HG02943 (cell line): ENCODE measurements around the gene PALM2AKAP2.

Experiments used
- ATAC-seq: cut with Tn5 transposase; IDR thresholded peaks from one replicate; pipeline ENCODE4 v1.9.1; 2021; ENCODE audit warnings: mild to moderate bottlenecking, low read depth, moderate library complexity; ENCODE audit not compliant: unreplicated experiment

The PALM2AKAP2 gene

GRCh38 chr9:109771087-109771486 lies 8.9 kb upstream of the PALM2AKAP2 start:
- ATAC-seq = no peak

DNA sequence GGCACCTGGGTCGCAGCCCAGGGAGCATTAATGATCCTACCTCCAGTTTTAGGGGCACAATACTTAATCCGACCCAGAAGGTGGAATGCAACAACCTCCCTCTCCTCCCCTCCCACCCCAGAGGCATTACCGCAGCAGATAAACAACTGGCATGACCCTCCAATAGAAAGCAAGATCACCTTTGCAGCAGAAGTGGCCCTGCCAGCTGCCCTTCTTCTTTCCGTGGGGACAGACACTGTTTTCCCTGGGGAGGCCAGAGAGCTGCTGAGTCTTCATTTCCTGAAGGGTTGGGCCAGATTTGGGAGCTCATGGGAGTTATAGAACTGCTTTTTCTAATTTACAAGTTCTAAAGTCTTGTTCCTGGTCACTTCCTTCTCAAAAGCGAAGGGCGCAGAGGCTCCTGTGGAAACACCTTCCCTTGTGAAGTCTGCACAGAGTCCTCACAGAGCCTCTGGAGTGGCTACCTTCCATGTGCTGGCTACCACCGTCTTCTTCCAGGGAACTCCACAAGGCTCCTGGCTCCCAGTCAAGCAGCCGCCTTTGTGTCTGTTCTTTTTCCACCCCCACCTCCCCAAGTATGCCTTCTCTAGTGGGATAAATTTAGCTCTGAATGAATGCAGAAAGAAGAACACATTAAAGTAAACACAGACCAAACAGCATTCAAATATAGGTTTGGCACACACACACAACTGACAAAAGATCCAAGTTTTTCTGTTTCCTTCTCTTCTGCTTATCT lies 8.0 kb upstream of the PALM2AKAP2 start:
- ATAC-seq = no peak

GRCh38 chr9:109775516-109775915 lies 4.5 kb upstream of the PALM2AKAP2 start:
- no peak for ATAC-seq

DNA sequence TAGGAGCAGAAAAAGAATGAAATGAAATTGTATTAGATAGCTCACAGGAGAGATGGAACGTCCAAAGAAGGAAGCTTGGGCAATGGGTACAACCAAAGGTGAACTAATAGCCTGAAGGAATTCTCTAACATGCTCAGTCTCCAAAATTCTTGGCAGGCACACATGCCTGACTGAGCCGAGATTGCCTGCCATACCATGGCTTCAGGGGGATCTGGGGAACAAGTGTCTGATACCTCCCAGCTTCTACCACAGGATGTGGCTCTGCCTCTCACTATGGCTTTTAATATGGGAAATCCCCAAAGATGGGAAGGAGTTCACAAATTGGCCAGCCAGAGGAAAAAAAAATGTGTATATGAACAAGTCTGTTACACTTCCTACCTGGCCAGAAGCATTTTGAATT lies 3.6 kb upstream of the PALM2AKAP2 start:
- no peak for ATAC-seq

DNA sequence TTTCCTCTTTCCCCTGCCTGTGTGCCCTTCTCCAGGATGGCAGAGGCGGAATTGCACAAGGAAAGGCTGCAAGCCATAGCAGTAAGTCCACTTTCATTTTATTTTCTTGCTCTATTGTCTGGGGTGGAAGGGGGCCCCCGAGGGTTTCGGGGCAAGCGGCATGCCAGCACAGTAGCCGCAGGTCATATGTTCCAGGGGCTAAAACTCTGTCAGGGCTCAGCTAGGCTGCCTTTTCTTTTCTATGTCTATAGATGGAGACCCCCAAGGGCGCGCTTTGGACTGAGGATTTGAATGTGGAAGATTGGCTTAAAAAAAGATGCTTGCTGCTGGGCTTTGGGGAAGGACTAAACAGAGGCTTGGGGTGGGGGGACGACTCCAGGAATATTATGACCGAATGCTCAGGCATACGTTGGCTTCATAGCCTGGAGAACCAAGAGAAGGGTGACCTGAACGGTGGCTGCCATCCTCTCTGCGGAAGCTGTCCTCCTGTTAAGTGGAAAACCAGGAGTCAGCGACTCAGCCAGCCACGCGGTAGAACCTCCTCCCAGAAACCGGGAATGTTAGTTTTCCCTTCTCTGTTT lies 545 bp downstream of the PALM2AKAP2 start:
- no peak for ATAC-seq

DNA sequence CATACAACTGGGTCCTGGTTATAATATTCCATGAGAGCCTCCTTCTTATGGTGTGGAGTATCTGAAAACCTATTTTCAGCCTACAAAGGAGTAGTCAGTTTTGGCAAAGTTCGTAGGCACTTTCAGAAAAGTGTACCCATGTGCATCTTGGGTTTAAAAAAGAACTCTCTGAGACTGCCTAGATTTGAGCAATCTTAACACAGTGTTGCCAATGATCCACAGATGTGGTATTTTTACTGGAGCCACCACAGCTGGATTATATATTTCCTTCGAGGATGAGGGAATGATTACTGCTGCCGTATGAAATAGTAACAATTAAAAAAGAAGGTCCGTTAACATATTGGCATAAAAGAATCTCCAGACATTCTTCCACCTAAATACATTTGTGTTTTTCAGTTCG lies 1.1 kb downstream of the PALM2AKAP2 start:
- no peak for ATAC-seq

- ATAC-seq = no peak
Measured at GRCh38 chr9:109781541-109782197, 1.7 kb downstream of the PALM2AKAP2 start.

DNA sequence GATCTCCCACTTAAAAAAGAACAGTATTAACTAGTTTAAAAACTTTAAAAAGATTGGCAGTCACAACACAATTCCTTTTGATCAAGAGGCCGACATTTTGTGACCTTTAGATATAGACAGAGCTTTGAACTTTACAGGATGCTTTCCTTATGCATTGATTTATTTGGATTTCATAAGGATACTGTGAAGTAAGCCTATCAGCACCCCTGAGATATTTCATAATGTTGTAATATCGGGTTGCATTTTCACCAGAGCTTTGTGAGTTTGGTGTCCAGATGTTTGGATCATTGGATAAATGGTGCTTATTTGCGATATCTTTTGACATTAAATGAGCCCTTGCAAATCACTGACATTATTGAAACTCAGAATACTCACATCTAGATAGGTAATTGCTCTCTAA lies 7.7 kb downstream of the PALM2AKAP2 start:
- no peak for ATAC-seq

GRCh38 chr9:109789556-109789955 lies 9.6 kb downstream of the PALM2AKAP2 start:
- ATAC-seq = no peak

- ATAC-seq = no peak
Measured at GRCh38 chr9:109789971-109790370, 10.0 kb downstream of the PALM2AKAP2 start.

GRCh38 chr9:109791003-109791677 lies 11.1 kb downstream of the PALM2AKAP2 start:
- ATAC-seq = no peak

GRCh38 chr9:109791747-109792146 lies 11.7 kb downstream of the PALM2AKAP2 start:
- ATAC-seq = no peak

DNA sequence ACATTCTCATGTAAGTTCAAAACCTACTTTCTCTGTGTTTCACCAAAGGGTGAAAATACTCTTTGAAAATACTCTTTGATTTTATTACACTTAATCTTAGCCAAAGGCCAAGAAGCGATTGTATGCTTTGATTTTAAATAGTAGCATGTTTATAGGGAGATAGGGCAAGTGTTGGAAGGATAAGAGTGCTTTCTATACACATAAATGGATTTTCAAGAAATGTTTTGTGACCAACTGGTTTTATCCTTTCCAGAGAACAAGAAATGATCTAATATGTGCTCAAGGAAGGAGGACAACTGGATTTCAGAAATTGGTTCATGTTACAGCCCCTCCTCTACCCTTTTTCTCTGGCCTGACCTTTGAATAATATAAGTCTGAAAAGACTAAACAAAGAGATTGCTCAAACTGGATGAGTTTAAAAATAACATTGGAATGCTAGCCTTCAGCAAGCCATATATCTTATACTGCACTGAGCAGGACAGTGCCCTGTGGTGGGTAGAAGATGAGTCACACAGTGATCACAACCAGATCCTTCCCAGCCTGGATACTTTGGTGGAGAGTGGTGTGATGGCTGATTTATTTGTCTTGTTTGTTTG lies 13.1 kb downstream of the PALM2AKAP2 start:
- ATAC-seq = no peak

GRCh38 chr9:109793921-109794320 lies 13.9 kb downstream of the PALM2AKAP2 start:
- no peak for ATAC-seq

DNA sequence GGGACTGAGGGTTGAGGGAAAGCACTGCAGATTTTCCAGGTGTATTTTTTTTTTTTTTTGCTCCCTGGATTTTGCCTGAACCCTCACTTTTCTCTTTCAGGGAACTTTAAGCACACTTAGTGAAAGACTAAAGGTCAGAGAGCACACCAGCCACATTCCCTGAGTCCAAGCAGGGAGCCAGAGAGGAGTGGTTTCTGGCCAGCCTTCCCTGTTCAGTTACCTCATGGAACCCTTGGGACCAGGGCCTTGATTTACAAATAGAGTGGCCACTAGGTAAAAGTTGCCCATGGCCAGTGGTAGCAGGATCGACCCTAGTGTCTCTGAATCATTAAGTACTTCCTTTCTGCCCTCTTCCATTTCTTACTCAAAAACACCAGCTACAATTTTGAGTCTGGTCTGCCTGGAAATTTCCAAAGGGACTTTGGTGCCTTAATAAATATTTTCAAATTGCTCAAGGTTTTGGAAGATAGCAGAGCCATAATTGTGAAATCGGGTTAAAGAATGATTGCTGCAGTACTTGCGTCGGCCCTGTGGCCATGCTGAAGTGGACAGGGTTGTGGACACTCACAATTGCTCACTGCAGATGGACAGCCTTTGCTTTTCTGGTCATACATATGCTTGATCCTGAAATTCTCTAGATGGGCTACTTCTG lies 14.5 kb downstream of the PALM2AKAP2 start:
- ATAC-seq = no peak

- ATAC-seq = no peak
Measured at GRCh38 chr9:109795613-109796012, 15.6 kb downstream of the PALM2AKAP2 start.

DNA sequence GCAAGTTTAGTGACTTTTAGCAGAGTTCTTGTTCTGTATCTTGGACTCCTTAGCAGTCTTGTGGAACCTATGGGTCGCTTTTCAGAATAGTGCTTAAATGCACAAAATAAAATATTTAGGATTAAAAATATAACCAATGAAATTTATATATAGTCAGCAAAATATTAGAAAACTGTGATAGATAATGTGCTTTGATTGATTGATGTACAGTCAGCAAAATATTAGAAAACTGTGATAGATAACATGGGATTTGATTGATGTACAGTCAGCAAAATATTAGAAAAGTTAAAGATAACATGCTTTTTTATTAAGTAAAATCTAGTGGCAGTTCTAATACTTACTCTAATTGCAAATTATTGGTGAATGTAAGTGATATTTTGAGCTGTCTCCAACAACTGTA lies 16.1 kb downstream of the PALM2AKAP2 start:
- no peak for ATAC-seq

- no peak for ATAC-seq
Measured at GRCh38 chr9:109797006-109797405, 17.0 kb downstream of the PALM2AKAP2 start.

GRCh38 chr9:109797509-109797908 lies 17.5 kb downstream of the PALM2AKAP2 start:
- no peak for ATAC-seq

GRCh38 chr9:109799141-109799540 lies 19.1 kb downstream of the PALM2AKAP2 start:
- no peak for ATAC-seq
